Keratinocyte (primary cell): Measurements from ENCODE around the gene UTS2B. TPM values are rescaled to one million over a fixed set of nuclear protein-coding genes. Genes with fewer than 3 reads are reported as not detected.

Source experiments
- DNase-seq: peaks from one replicate; pipeline ENCODE4 v3.0.0-alpha.2; 2011; ENCODE audit warnings: low read depth, missing footprints, low spot score
- FAIRE-seq: peaks from 2 replicates; lab custom pipeline; 2011; peaks lifted over from hg19 to GRCh38; lab: Jason Lieb, UNC
- H2AFZ ChIP-seq: 2 replicates; pipeline ENCODE4 v1.6.0; 2012; ENCODE audit warnings: low read length, control low read depth, inconsistent platforms; ENCODE audit not compliant: control insufficient read depth
- H3K27ac ChIP-seq: 2 replicates; pipeline ENCODE4 v1.5.1; 2011; ENCODE audit warnings: low read length; ENCODE audit not compliant: control insufficient read depth, insufficient read depth
- H3K27me3 ChIP-seq: 3 replicates; pipeline ENCODE4 v1.6.0; 2011; ENCODE audit warnings: low read length; ENCODE audit not compliant: control insufficient read depth, insufficient read depth; ENCODE audit errors: extremely low read depth
- H3K36me3 ChIP-seq, 2 experiments: 2 replicates in 1 of 2; 3 replicates in 1 of 2; pipeline ENCODE4 v1.5.1; 2011; ENCODE audit warnings: low read length in 2 of 2, mild to moderate bottlenecking in 1 of 2; ENCODE audit not compliant: control insufficient read depth in 2 of 2, insufficient read depth in 2 of 2; ENCODE audit errors: extremely low read depth in 1 of 2
- H3K4me1 ChIP-seq: 3 replicates; pipeline ENCODE4 v1.5.1; 2011; ENCODE audit warnings: low read length; ENCODE audit not compliant: control insufficient read depth, insufficient read depth; ENCODE audit errors: extremely low read depth
- H3K4me2 ChIP-seq: 3 replicates; pipeline ENCODE4 v1.6.0; 2011; ENCODE audit warnings: low read depth, low read length; ENCODE audit not compliant: control insufficient read depth, insufficient read depth; ENCODE audit errors: extremely low read depth
- H3K4me3 ChIP-seq, 3 experiments: fragments of 200-600 bp in 1 of 3; sonication (generic) in 1 of 3; 2 replicates in 2 of 3; 3 replicates in 1 of 3; pipeline ENCODE4 v1.5.1; 2011 to 2016; ENCODE audit warnings: low read length in 3 of 3, mild to moderate bottlenecking in 3 of 3, control low read depth in 2 of 3, inconsistent platforms in 1 of 3, low read depth in 1 of 3, mixed read lengths in 1 of 3, mixed run types in 1 of 3, moderate library complexity in 1 of 3; ENCODE audit not compliant: control insufficient read depth in 2 of 3, insufficient read depth in 2 of 3; ENCODE audit errors: extremely low read depth in 1 of 3
- H3K79me2 ChIP-seq: 2 replicates; pipeline ENCODE4 v1.6.0; 2012; ENCODE audit warnings: low read length; ENCODE audit not compliant: control insufficient read depth, insufficient read depth
- H3K9ac ChIP-seq: 3 replicates; pipeline ENCODE4 v1.6.0; 2011; ENCODE audit warnings: low read length; ENCODE audit not compliant: control insufficient read depth, insufficient read depth; ENCODE audit errors: extremely low read depth
- H3K9me1 ChIP-seq: 3 replicates; pipeline ENCODE4 v1.6.0; 2011; ENCODE audit warnings: low read length; ENCODE audit not compliant: control insufficient read depth, insufficient read depth; ENCODE audit errors: extremely low read depth
- H3K9me3 ChIP-seq: 2 replicates; pipeline ENCODE4 v1.5.1; 2012; ENCODE audit warnings: low read depth, low read length; ENCODE audit not compliant: control insufficient read depth
- H4K20me1 ChIP-seq: 3 replicates; pipeline ENCODE4 v1.6.0; 2011; ENCODE audit warnings: low read length; ENCODE audit not compliant: control insufficient read depth, insufficient read depth; ENCODE audit errors: extremely low read depth
- CTCF ChIP-seq, 3 experiments: IDR thresholded peaks in 1 of 3; conservative IDR thresholded peaks in 1 of 3; optimal IDR thresholded peaks in 1 of 3; 2 replicates in 2 of 3; 3 replicates in 1 of 3; pipeline versions ENCODE3 to v1.5.1; 2011; ENCODE audit warnings: low read length in 3 of 3, mild to moderate bottlenecking in 3 of 3, moderate library complexity in 2 of 3, control low read depth in 1 of 3, inconsistent platforms in 1 of 3; ENCODE audit not compliant: insufficient read depth in 2 of 3; ENCODE audit errors: extremely low read depth in 1 of 3
- EZH2 ChIP-seq: IDR thresholded peaks from one replicate; pipeline ENCODE4 v1.6.1; 2012; ENCODE audit warnings: inconsistent platforms, mild to moderate bottlenecking, low read length, moderate library complexity
- dilution Hi-C: fragments of 300-500 bp; cut with MboI; formaldehyde crosslinking; loops from one replicate; pipeline ENCODE4 v1.7.0; 2020; ENCODE audit warnings: low sequenced_read_pairs; ENCODE audit not compliant: extremely low pct_ligation_motif_present
- polyA plus RNA-seq, 5 experiments: library from polyadenylated mRNA; depleted of rRNA in 3 of 5; stranded (reverse) in 3 of 5; stranded (forward) in 1 of 5; unstranded in 1 of 5; fragments of >200 nt; gene quantifications; 1 replicate in 1 of 5; 2 replicates in 3 of 5; 3 replicates in 1 of 5; pipeline versions ENCODE4 v1.2.1 to v1.2.3, GENCODE V29; 2011 to 2012; ENCODE audit warnings: missing spikeins in 2 of 5, low read depth in 1 of 5, low replicate concordance in 1 of 5

The UTS2B gene
- polyA plus RNA-seq, 1 donor (not counting 4 experiments of a cell fraction or from before 2014, with no cell fraction given), result not detected

- H3K79me2 ChIP-seq, result no peaks in the 10 kb centered on the region
- H3K9me1 ChIP-seq, result no peaks in the 10 kb centered on the region
- no peaks in the 10 kb centered on the region for H3K36me3 ChIP-seq
- H4K20me1 ChIP-seq, result no peaks in the 10 kb centered on the region
- TF ChIP-seq CTCF (optimal IDR thresholded peaks at IDR 0.05 in 1 of 3, IDR thresholded peaks at IDR 0.05 in 1 of 3, conservative IDR thresholded peaks at IDR 0.05 in 1 of 3; ENCODE audit: extremely low read depth in 1 of 3, insufficient read depth in 2 of 3, low read length in 3 of 3) (no peak), EZH2 (no peak)
- no peak for DNase-seq
- H3K9me3 ChIP-seq, result no peaks in the 10 kb centered on the region
- H3K27ac ChIP-seq, result no peak overlapping the region
- H3K27me3 ChIP-seq, result no peaks in the 10 kb centered on the region
- H2AFZ ChIP-seq, result peak overlapping the region; percentile 41
- H3K4me1 ChIP-seq, result peaks cover 6% of the 10 kb centered on the region
- peak; percentile 76 for FAIRE-seq
- no peak overlapping the region for H3K9ac ChIP-seq
- dilution Hi-C loops, result no loop called here
- H3K4me3 ChIP-seq, result no peak overlapping the region
- peak overlapping the region; percentile 33 for H3K4me2 ChIP-seq
These were observed 10.0 kb downstream of the UTS2B start for GRCh38 chr3:191320316-191320715.

GRCh38 chr3:191316876-191317603 is 13.3 kb downstream of the UTS2B start:
- dilution Hi-C loops, result no loop called here
- no peak overlapping the region for H2AFZ ChIP-seq
- no peak for FAIRE-seq

More at GRCh38 chr3:191316876-191317603, 13.3 kb downstream of the UTS2B start:
- Histone ChIP-seq H3K4me1 (peaks cover 6% of the 10 kb centered on the region), H4K20me1 (no peaks in the 10 kb centered on the region), H3K4me3 (no peak overlapping the region), H3K27me3 (no peaks in the 10 kb centered on the region), H3K79me2 (no peaks in the 10 kb centered on the region), H3K9me3 (no peaks in the 10 kb centered on the region), H3K36me3 (no peaks in the 10 kb centered on the region), H3K27ac (no peak overlapping the region), H3K4me2 (no peak overlapping the region), H3K9ac (no peak overlapping the region), H3K9me1 (no peaks in the 10 kb centered on the region)
- no peak for DNase-seq
- no peak for TF ChIP-seq CTCF (optimal IDR thresholded peaks at IDR 0.05 in 1 of 3, IDR thresholded peaks at IDR 0.05 in 1 of 3, conservative IDR thresholded peaks at IDR 0.05 in 1 of 3; ENCODE audit: extremely low read depth in 1 of 3, insufficient read depth in 2 of 3, low read length in 3 of 3)
- no peak for TF ChIP-seq EZH2
